Stimulated activated CD8-positive, alpha-beta memory T cell treated with anti-CD3 and anti-CD28 coated beads, Interleukin-15, amount 100 ng/mL, for 24 hours (primary cell): ENCODE results near the gene ANKS1A.

ENCODE experiments used
- DNase-seq: peaks from one replicate; pipeline ENCODE4 v3.0.0-alpha.2; 2020; ENCODE audit warnings: low read depth

ANKS1A gene

DNA sequence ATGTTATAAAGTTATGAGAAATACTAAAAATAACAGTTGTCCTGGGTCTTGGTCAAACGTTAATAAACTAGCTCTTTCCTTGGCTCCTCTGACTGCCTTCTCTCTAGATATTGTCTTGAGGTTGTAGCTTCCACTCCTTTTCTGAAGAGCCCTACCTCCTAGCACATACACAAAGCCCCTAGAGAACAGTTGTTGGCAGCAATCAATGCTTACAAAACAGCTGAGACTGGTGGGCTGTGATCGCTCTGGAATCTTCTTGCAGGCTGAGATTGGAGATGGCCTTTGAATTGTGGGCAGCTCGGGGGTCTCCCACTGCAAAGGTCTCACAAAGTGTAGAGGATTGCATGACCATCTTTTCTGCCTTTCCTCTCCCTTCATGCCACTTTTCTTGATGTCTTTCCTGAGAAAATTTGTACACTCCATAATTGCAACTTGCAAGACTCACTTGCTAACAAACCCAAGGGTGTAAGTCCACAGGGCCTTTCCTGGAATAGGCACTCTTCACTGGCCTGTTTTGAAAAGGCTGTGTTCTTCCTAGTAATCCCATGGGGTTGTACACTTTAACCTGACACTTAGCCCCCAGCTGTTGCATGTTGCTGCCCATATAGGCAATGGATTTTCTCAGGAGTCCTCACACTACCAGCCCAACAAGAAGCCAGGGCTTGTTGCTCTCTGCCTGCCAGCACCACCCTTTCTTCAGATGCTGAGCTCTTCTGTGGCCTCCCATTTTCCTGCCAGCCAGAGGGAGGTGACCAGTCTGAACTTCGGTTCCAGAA lies 152.2 kb downstream of the ANKS1A start:
- DNase-seq = no peak

GRCh38 chr6:35042031-35042815 lies 153.2 kb downstream of the ANKS1A start:
- no peak for DNase-seq

- DNase-seq = no peak
Observed at GRCh38 chr6:35043381-35044130, 154.5 kb downstream of the ANKS1A start.

DNA sequence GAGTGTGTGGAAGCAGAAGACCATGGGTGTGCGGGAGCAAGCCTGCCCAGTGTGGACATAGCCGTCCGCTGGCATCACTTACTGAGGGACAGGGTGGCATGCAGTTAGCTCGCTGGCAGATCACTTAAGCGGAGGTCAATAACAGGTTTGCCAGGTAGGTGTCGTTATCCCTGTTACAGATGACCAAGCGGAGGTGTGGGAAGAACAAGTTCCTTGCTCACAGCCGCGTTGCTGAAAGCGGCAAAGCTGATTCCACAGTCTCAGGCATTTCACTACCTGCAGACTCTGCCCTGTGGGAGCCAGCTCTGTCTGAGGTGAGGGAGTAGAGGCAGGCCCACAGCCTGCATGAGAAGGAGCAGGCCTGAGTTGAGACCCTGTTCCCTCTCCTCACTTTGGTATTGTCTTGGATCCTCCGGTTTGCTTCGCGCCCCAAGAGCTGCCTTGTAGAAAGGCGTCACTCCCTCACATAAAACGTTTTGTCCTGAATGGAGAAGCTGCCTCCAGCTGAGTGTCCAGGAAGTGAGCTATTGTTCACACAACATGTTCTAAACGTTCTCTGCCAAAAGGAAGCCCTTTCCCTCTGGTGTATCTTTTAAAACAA lies 155.2 kb downstream of the ANKS1A start:
- no peak for DNase-seq

DNA sequence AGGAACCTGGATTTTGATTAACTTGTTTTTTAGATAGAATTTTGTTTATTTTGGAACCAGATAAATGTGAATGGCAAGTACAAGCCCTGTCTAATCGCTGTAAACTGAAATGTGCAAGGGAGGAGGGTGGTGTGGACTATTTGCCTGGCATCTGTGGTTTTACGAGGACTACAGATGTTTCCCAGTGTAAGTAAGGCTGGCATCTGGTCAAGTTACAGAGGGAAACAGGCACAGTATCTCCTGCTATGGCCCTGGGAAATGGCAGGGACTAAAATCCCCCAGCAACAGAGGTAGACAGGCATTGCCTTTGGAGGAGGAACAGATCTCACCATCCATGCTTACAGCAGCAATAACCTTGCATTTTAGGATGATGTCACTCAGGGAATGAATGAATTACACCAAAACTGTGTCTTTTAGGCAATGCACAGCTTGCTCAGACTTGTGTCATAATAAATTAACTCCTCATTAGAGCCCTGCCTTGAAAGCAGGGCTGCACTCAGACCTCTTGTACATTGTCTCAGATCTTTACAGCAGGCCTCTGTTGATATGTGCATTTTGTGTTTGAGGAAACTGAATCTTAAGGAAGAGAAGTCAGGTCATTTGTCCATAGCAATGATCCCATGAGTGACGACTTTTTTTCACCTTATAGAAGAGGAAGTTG lies 155.8 kb downstream of the ANKS1A start:
- DNase-seq = no peak

GRCh38 chr6:35046103-35046502 lies 157.0 kb downstream of the ANKS1A start:
- DNase-seq = no peak

DNA sequence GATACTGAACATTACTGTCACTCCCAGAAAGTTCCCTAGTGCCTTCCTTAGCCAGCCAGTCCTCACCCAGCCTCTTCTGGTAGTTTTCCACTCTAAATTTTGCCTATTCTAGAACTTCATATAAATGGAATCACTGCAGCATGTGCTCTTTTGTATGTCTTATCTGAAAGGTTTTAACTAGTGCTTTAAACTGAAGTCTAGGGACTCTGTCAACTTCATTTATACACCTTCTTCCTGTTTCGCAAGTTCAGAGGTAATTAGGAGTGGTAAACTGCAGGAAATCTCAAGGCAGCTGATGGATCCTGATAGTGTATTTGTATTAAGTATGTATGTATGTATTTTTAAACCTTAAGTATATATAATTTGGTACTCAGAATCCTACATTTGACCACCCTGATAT lies 157.8 kb downstream of the ANKS1A start:
- no peak for DNase-seq

DNA sequence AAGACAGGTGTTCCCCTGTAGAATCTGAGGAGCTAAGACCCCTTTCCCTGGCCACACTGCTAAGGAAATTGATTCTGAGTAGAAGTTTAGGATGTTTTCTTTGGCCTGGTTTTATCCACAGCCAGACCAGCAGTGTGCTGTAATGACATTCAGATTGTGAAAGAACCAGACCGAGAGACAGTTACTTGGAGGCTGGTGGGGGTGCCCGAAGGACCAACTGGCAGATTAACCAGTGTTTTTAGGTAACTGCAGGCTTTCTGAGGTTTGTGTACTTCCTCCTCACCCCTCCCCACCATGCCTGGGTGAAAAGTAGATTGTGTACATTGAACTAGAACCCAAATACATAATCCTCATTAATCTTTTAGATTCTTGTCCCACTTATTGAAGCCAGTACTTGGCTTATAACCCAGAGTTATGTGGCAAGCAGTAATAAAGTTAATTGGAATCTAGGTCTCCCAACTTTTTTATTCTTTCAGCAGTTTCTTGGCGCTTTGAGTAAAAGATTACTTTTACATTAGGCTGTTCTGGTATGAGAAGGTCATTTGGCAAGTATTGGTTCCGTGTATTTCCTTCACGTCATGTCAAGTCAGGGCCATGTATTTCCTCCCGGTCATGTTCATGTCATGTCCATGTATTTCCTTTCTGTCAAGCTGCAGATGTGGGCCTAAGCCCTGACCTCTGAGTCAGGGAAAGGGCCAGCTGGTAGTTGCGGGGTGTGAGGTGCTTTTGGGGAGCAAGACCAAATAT lies 158.4 kb downstream of the ANKS1A start:
- no peak for DNase-seq

DNA sequence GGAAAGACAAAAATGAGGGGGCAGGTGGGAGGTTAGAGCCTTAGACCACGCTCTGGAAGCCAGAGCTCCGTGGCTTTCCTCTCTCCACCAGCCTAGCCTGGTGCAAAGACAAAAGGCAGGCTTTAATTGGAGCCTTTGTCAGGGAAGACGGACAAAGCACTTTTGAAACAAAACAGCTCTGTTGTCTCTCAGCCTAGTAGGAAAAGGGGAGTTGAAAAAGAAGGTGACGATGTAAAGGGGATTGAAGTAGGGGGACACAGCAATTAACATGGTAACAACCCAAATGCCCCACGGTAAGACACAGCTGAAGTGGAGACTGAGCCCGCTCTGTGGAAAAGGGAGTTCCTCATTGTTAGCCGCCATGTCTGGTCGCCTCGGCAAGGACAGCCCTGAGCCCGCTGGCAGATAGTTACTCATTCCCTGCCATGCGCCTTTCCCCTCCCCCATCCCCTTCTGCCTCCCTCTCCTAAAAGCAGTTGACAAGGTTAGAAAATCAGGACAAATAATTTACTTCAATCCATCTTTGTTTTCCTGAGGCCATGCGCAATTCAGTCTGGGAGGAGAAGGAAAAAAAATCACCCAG lies 159.1 kb downstream of the ANKS1A start:
- DNase-seq = no peak

DNA sequence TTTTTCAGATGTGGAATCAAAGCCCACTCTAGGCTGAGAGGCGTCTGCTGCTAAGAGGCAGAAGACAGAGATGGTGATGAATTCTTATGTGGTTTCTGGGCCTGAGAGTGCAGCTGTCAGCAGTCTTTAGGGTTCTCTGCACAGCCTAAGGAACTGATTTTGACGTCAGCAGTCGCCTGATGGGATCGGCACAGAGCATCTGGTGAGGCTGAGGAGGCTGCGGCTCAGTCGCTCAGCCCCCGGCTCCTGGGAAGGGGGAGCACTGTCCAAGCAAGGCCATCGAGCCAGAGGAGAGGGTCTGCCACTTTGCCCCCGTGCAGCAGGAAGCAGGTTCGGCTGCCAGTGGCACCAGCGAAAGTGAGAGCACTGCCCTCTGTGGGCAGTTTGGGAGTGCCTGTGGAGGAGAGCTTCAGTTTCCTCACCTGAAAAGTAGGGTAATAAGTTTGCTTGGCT lies 159.6 kb downstream of the ANKS1A start:
- no peak for DNase-seq

DNA sequence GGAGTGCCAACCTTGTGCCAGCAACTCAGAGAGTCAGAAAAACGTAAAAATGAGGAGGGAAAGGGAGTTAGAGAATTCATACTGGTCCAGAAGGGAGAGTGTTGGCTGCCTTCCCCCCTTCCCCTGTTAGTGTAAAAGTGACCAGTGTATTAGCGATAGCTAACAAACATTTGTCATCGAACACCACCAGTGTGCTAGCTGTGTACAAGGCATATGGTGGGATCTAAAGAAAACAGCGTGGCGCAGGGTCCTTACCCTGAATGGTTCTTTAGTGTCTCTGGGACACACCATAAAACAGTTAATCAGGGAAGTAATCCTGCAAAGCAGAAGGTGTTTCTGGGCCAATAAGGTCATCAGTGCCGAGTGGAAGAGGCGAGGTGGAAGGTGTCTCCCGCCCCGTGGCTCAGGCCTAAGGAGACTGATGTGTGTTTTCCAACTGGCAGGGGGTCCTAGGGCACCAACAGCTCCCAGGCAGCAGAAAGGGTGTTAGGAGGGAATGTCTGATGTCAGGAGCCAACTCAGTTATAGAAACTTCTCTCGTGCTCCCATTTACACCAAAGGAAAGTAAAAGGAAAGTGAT lies 160.2 kb downstream of the ANKS1A start:
- no peak for DNase-seq

- DNase-seq = no peak
Observed at GRCh38 chr6:35049900-35050756, 161.1 kb downstream of the ANKS1A start.

- no peak for DNase-seq
Observed at GRCh38 chr6:35050757-35051330, 161.8 kb downstream of the ANKS1A start.

- DNase-seq = no peak
Observed at GRCh38 chr6:35051396-35051795, 162.3 kb downstream of the ANKS1A start.

DNA sequence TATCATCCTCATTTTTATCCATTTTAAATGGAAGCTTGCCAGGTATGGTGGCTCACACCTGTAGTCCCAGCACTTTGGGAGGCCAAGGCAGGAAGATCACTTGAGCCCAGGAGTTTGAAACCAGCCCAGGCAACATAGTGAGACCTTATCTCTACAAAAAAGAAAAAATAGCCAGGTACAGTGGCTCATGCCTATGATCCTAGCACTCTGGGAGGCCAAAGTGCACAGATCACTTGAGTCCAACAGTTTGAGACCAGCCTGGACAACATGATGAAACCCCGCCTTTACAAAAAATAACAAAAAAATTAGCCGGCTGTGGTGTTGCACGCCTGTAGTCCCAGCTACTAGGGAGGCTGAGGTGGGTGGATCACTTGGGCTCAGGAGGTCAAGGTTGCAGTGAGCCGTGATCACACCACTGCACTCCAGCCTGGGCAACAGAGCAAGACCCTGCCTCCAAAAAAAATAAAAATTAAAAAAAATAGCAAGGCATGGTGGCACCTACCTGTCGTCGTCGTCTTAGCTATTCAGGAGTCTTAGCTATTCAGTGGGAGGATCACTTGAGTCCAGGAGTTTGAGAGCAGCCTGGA lies 163.0 kb downstream of the ANKS1A start:
- no peak for DNase-seq

- DNase-seq = no peak
Observed at GRCh38 chr6:35052694-35053565, 163.9 kb downstream of the ANKS1A start.

GRCh38 chr6:35053701-35054100 lies 164.6 kb downstream of the ANKS1A start:
- no peak for DNase-seq
